PC-3 (cell line): ENCODE results near the gene SLC11A2. TPM values are rescaled to one million over a fixed set of nuclear protein-coding genes. Genes with fewer than 3 reads are reported as not detected.

Experiments
- ATAC-seq: fragments of 200-7000 bp; cut with Tn5 transposase; 2 replicates; pipeline ENCODE4 v1.9.1; 2020; ENCODE audit warnings: mild to moderate bottlenecking, moderate library complexity
- BruUV-seq: library from RNA; stranded (reverse); fragments of 400-500 nt; replicated peaks from 2 replicates; lab custom pipeline; 2021; lab: Mats Ljungman, UMichigan
- CTCF ChIA-PET: fragments of 300-600 bp; sonication (Branson Sonifier 250); formaldehyde crosslinking; loops from one replicate; lab custom pipeline; 2022; ENCODE audit warnings: antibody characterized with exemption; lab: Charles Lee
- POLR2A ChIA-PET: fragments of 300-600 bp; sonication (Branson Sonifier 250); formaldehyde crosslinking; loops from one replicate; lab custom pipeline; 2022; ENCODE audit warnings: antibody characterized with exemption; ENCODE audit not compliant: unreplicated experiment; lab: Charles Lee
- DNase-seq: peaks from one replicate; pipeline ENCODE4 v3.0.0-alpha.2; 2015
- H2AFZ ChIP-seq: fragments of 300-600 bp; sonication (generic); 2 replicates; pipeline ENCODE4 v1.6.0; 2016; ENCODE audit warnings: antibody characterized with exemption, low read length
- H3F3A ChIP-seq: fragments of 300-600 bp; sonication (generic); one replicate; pipeline ENCODE4 v1.6.0; 2017; ENCODE audit warnings: antibody characterized with exemption, low read length, control low read depth, mild to moderate bottlenecking; ENCODE audit not compliant: unreplicated experiment
- H3K27ac ChIP-seq: fragments of 300-600 bp; sonication (generic); 2 replicates; pipeline ENCODE4 v1.5.1; 2016; ENCODE audit warnings: mild to moderate bottlenecking, low read length
- H3K27me3 ChIP-seq: fragments of 300-600 bp; sonication (generic); 2 replicates; pipeline ENCODE4 v1.6.1; 2016; ENCODE audit warnings: low read length, mixed read lengths
- H3K36me3 ChIP-seq: fragments of 300-600 bp; sonication (generic); 2 replicates; pipeline ENCODE4 v1.6.1; 2016; ENCODE audit warnings: low read depth, mixed run types, low read length, mixed read lengths
- H3K4me1 ChIP-seq: fragments of 300-600 bp; sonication (generic); 2 replicates; pipeline ENCODE4 v1.5.1; 2016; ENCODE audit warnings: low read length; ENCODE audit not compliant: insufficient read depth
- H3K4me2 ChIP-seq: fragments of 300-600 bp; sonication (generic); 2 replicates; pipeline ENCODE4 v1.6.0; 2016; ENCODE audit warnings: low read length
- H3K4me3 ChIP-seq: fragments of 300-600 bp; sonication (generic); 2 replicates; pipeline ENCODE4 v1.5.1; 2016; ENCODE audit warnings: mild to moderate bottlenecking, low read length, mixed read lengths
- H3K79me2 ChIP-seq: fragments of 300-600 bp; sonication (generic); 2 replicates; pipeline ENCODE4 v1.6.1; 2017; ENCODE audit warnings: low read length, mixed read lengths
- H3K9ac ChIP-seq: fragments of 300-600 bp; sonication (generic); 2 replicates; pipeline ENCODE4 v1.6.0; 2016; ENCODE audit warnings: mild to moderate bottlenecking, low read length
- H3K9me2 ChIP-seq: fragments of 300-600 bp; sonication (generic); replicated peaks from 2 replicates; pipeline ENCODE4 v1.6.1; 2016; ENCODE audit warnings: mixed run types, low read length, mixed read lengths
- H3K9me3 ChIP-seq: fragments of 300-600 bp; sonication (generic); 2 replicates; pipeline ENCODE4 v1.6.1; 2016; ENCODE audit warnings: low read length, mixed read lengths
- H4K20me1 ChIP-seq: fragments of 300-600 bp; sonication (generic); 2 replicates; pipeline ENCODE4 v1.6.1; 2016; ENCODE audit warnings: low read length, mixed read lengths
- EZH2 ChIP-seq: fragments of 300-600 bp; sonication (generic); IDR thresholded peaks from one replicate; pipeline ENCODE4 v1.6.1; 2017; ENCODE audit warnings: antibody characterized with exemption, mild to moderate bottlenecking, low read length; ENCODE audit not compliant: unreplicated experiment
- EZH2phosphoT487 ChIP-seq: fragments of 300-600 bp; sonication (generic); IDR thresholded peaks from 2 replicates; pipeline ENCODE4 v1.6.1; 2018; ENCODE audit warnings: mild to moderate bottlenecking, antibody characterized with exemption, low read length, borderline replicate concordance
- intact Hi-C: fragments of 100-400 bp; cut with micrococcal nuclease; formaldehyde crosslinking; loops from 2 replicates; pipeline ENCODE4 v1.9.0; 2023
- total RNA-seq: library from RNA; depleted of rRNA; stranded (reverse); fragments of >200 nt; gene quantifications from 2 replicates; pipeline ENCODE4 v1.2.3, GENCODE V29; 2014
- TF ChIP-seq, protein P1 (sequence below): fragments of 300-600 bp; sonication (generic); conservative IDR thresholded peaks from 2 replicates; pipeline ENCODE4 v1.5.1; 2017; ENCODE audit warnings: antibody characterized with exemption, low read depth, mild to moderate bottlenecking, low read length

Gene SLC11A2
- total RNA-seq, 1 experiment from 2014 or later = 38.8 TPM

DNA sequence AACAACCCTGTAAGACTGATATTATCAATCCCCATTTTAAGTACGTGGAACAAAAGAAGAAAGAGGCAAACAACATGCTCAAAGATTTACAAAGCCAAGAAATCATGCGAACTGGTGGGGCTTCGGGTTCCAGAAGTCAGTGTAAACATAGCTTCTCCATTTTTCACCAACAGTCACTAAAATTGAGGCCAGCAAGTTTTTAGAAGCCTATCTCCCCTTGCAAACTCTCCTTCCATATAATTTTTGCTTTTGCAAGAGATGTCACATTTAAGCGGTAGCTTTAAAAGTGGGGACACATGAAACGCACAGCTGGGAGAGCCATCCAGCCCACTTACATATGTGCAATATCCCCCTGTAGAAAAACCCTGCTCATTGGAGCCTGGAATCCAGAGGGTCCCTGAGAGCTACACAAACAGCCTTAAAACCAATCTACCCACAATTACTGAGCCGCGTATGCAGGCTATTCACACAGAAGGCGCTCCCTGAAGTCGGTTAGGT, 797 bp downstream of the SLC11A2 start:
- Histone ChIP-seq H3K79me2 (peaks cover 54% of the 10 kb centered on the region), H3K9ac (peak overlapping the region; percentile 82), H3K36me3 (no peaks in the 10 kb centered on the region), H3K4me3 (peak overlapping the region; percentile 83), H3K9me2 (no peaks in the 10 kb centered on the region), H3K9me3 (no peaks in the 10 kb centered on the region), H4K20me1 (no peaks in the 10 kb centered on the region), H3K4me1 (peaks cover 34% of the 10 kb centered on the region), H3K27me3 (no peaks in the 10 kb centered on the region), H3F3A (no peaks in the 10 kb centered on the region), H3K4me2 (peak overlapping the region; percentile 95), H2AFZ (peak overlapping the region; percentile 80), H3K27ac (peak overlapping the region; percentile 82)
- ATAC-seq (no peak), DNase-seq (no peak)
- CTCF ChIA-PET = no interaction called here
- TF ChIP-seq, protein P1, sequence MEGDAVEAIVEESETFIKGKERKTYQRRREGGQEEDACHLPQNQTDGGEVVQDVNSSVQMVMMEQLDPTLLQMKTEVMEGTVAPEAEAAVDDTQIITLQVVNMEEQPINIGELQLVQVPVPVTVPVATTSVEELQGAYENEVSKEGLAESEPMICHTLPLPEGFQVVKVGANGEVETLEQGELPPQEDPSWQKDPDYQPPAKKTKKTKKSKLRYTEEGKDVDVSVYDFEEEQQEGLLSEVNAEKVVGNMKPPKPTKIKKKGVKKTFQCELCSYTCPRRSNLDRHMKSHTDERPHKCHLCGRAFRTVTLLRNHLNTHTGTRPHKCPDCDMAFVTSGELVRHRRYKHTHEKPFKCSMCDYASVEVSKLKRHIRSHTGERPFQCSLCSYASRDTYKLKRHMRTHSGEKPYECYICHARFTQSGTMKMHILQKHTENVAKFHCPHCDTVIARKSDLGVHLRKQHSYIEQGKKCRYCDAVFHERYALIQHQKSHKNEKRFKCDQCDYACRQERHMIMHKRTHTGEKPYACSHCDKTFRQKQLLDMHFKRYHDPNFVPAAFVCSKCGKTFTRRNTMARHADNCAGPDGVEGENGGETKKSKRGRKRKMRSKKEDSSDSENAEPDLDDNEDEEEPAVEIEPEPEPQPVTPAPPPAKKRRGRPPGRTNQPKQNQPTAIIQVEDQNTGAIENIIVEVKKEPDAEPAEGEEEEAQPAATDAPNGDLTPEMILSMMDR = no peak
- no peak for TF ChIP-seq EZH2
- TF ChIP-seq EZH2phosphoT487 = no peak
- intact Hi-C loops = loop anchor here (2.0 kb wide), 1 partner anchor 261 kb away; the partner anchor contains the start of gene ATF1
- POLR2A ChIA-PET = no interaction called here
- no TSS peak for BruUV-seq

DNA sequence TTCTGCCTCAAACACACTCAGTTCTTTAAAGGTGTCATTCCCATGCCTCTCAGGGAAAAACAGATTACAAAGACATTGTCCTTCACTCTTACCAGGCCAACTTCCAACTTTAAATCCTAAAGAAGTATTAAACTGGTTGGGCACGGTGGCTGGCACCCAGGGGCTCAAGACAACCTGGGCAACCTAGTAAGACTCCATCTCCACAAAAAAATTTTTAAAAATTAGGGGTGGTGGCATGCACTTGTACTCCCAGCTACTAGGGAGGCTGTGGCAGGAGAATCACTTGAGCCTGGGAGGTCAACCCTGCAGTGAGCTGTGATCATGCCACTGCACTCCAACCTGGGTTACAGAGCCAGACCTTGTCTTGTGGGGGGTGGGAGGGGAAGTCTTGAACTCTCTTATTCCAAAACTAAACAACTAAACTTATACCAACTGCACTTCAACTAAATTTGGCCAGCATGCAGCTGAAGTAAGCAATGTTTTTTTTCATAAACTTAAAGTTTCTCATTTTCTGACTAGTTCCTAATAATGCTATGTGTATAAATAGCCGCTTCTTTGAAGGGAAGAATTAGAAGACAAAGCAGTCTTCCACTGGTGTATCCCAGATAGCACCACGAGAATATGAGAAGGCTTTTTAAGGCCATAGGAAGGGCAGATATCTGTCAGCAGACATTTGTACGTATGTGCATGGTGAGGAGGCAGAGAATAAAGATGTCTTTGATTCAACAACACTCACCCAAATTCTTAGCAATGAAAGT, 2.4 kb downstream of the SLC11A2 start:
- peak overlapping the region; percentile 67 for H2AFZ ChIP-seq
- POLR2A ChIA-PET = interaction anchor here (0.6 kb wide), 1 partner anchor 284 kb away, joined by 3 read pairs; no protein-coding TSS in a partner anchor
- intact Hi-C loops = loop anchor here (2.0 kb wide), 1 partner anchor 259 kb away; the partner anchor contains the start of gene ATF1

More for the DNA sequence above, 2.4 kb downstream of the SLC11A2 start:
- ATAC-seq (no peak), DNase-seq (peak; percentile 33)
- Histone ChIP-seq H4K20me1 (no peaks in the 10 kb centered on the region), H3K4me1 (peaks cover 31% of the 10 kb centered on the region), H3K79me2 (peaks cover 70% of the 10 kb centered on the region), H3K4me3 (peak overlapping the region; percentile 83), H3K9me2 (no peaks in the 10 kb centered on the region), H3K27me3 (no peaks in the 10 kb centered on the region), H3F3A (no peaks in the 10 kb centered on the region), H3K9me3 (no peaks in the 10 kb centered on the region), H3K4me2 (peak overlapping the region; percentile 95), H3K27ac (peak overlapping the region; percentile 82), H3K9ac (peak overlapping the region; percentile 68), H3K36me3 (no peaks in the 10 kb centered on the region)
- TF ChIP-seq, protein P1 = no peak
- TF ChIP-seq EZH2phosphoT487 (no peak), EZH2 (no peak)
- BruUV-seq = no TSS peak
- CTCF ChIA-PET = no interaction called here
